ENCODE data around the gene ATP11A.
A peak's percentile ranks its signal among the peaks of the same experiment; 100 is the strongest.

Gene ATP11A

GRCh38 chr13:112907871-112908331 lies 218.1 kb downstream of the ATP11A start:
- DNase-seq (ENCODE audit: low spot score) = no peak

GRCh38 chr13:112908342-112908741 lies 218.5 kb downstream of the ATP11A start:
- no peak for DNase-seq (ENCODE audit: low spot score)

GRCh38 chr13:112910016-112910415 lies 220.2 kb downstream of the ATP11A start:
- no peak for DNase-seq (ENCODE audit: low spot score)

GRCh38 chr13:112910616-112911280 lies 220.9 kb downstream of the ATP11A start:
- no peak for DNase-seq (ENCODE audit: low spot score)

- DNase-seq (ENCODE audit: low spot score) = no peak
These were observed 221.5 kb downstream of the ATP11A start for GRCh38 chr13:112911285-112911701.

GRCh38 chr13:112911883-112912282 lies 222.0 kb downstream of the ATP11A start:
- no peak for DNase-seq (ENCODE audit: low spot score)

- no peak for DNase-seq (ENCODE audit: low spot score)
These were observed 223.0 kb downstream of the ATP11A start for GRCh38 chr13:112912726-112913440.

- no peak for DNase-seq (ENCODE audit: low spot score)
These were observed 226.5 kb downstream of the ATP11A start for GRCh38 chr13:112916296-112916695.

- no peak for DNase-seq (ENCODE audit: low spot score)
These were observed 227.3 kb downstream of the ATP11A start for GRCh38 chr13:112917056-112917664.

GRCh38 chr13:112917737-112918136 lies 227.9 kb downstream of the ATP11A start:
- DNase-seq (ENCODE audit: low spot score) = no peak

GRCh38 chr13:112918266-112918665 lies 228.4 kb downstream of the ATP11A start:
- no peak for DNase-seq (ENCODE audit: low spot score)

- no peak for DNase-seq (ENCODE audit: low spot score)
These were observed 228.9 kb downstream of the ATP11A start for GRCh38 chr13:112918746-112919145.

GRCh38 chr13:112923962-112924361 lies 234.1 kb downstream of the ATP11A start:
- DNase-seq (ENCODE audit: low spot score) = no peak

- no peak for DNase-seq (ENCODE audit: low spot score)
These were observed 234.5 kb downstream of the ATP11A start for GRCh38 chr13:112924365-112924764.

GRCh38 chr13:112926003-112926402 lies 236.2 kb downstream of the ATP11A start:
- no peak for DNase-seq (ENCODE audit: low spot score)

- no peak for DNase-seq (ENCODE audit: low spot score)
These were observed 237.2 kb downstream of the ATP11A start for GRCh38 chr13:112926993-112927392.

GRCh38 chr13:112928020-112928971 lies 238.5 kb downstream of the ATP11A start:
- no peak for DNase-seq (ENCODE audit: low spot score)

GRCh38 chr13:112928972-112929782 lies 239.3 kb downstream of the ATP11A start:
- DNase-seq (ENCODE audit: low spot score) = peak; percentile 40

GRCh38 chr13:112929783-112930055 lies 239.9 kb downstream of the ATP11A start:
- no peak for DNase-seq (ENCODE audit: low spot score)

GRCh38 chr13:112930192-112930591 lies 240.4 kb downstream of the ATP11A start:
- DNase-seq (ENCODE audit: low spot score) = no peak
